HG02678 (cell line): ENCODE measurements around the gene MUC4.
"Not testable (repeated sequence)": the region's sequence is repeated elsewhere in the genome, so short reads cannot be mapped to it uniquely, and the experiment has no call there.

Source experiments
- ATAC-seq: cut with Tn5 transposase; IDR thresholded peaks from one replicate; pipeline ENCODE4 v1.9.1; 2021; ENCODE audit warnings: mild to moderate bottlenecking, moderate library complexity; ENCODE audit not compliant: unreplicated experiment

Gene MUC4

DNA sequence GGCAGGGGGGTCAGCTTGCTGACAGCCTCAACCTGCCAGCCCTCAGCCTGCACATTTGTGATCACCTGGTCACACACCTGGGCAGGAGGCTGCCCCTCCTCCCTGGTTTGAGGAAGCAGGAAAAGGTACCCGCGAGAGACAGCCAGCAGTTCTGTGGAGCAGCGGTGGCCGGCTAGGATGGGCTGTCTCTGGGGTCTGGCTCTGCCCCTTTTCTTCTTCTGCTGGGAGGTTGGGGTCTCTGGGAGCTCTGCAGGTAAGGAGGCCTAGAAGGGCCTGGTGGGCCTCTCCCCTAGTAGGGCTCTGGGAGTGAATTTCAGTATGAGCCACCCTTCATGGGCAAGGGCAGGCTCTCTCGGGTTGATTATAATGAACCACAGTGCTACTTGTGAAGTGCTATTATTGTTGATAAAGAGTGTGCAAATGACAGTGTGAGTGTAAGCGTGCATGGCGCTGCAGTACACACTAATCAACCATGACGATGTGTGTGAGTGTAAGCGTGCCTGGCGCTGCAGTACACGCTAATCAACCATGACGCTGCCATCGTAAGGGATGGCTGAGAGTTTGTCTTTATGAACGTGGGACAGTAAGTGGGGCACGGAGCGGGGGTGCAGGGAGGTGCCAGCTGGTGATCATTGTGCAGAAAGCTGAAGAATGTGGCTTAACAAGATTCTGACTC is 90.8 kb downstream of the MUC4 start, which contains the start of gene MUC20:
MUC20 (plus strand) TSS at position 148 of the 676 bp plus-strand sequence; CDS start at position 178, 30 bp downstream.
- not testable (repeated sequence) for ATAC-seq

DNA sequence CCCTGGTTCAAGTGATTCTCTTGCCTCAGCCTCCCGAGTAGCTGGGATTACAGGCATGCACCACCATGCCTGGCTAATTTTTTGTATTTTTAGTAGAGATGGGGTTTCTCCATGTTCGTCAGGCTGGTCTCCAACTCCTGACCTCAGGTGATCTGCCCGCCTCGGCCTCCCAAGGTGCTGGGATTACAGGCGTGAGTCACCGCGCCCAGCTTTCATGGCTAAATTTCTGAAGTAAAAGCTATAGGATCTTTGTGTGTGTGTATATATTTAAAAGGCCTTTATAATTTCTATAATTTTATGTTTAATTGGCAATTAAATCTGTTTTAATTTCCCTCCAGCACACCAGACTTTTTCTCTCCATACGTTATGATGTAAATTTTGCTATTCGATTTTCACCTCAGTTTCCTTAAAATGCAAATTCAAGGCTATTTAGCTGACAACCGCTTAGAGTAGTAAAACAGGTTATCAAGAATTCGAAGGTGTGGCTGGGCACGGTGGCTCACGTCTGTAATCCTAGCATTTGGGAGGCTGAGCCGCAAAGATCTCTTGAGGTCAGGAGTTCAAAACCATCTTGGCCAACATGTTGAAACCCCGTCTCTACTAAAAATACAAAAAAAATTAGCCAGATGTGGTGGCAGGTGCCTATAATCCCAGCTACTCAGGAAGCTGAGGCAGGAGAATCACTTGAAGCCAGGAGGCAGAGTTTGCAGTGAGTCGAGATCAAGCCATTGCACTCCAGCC is 92.0 kb downstream of the MUC4 start:
- ATAC-seq, result not testable (repeated sequence)

DNA sequence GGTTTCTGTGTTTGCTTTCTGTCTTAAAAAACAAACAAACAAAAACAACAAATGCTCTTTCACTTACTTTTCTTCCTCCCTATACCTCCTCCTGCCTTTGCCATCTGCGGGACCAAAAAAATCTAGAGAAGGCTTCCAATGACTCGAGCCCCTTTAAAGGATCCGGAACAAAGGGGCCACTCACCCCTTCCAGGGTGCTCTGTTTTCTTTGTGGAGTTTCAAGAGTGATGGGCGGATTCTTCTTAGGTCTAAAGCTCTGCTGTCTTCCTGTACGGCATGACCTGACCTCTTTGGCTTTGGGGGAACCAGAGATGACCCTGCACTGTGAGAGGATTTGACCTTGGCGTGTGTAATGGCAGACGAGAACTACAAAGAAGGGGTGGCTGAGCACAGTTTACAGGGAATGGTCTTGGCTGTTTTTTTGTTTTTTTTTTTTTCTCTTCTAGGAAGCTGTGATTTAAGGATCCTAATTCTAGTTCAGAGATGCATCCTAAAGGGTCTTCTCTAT is 93.2 kb downstream of the MUC4 start:
- ATAC-seq, result no peak

DNA sequence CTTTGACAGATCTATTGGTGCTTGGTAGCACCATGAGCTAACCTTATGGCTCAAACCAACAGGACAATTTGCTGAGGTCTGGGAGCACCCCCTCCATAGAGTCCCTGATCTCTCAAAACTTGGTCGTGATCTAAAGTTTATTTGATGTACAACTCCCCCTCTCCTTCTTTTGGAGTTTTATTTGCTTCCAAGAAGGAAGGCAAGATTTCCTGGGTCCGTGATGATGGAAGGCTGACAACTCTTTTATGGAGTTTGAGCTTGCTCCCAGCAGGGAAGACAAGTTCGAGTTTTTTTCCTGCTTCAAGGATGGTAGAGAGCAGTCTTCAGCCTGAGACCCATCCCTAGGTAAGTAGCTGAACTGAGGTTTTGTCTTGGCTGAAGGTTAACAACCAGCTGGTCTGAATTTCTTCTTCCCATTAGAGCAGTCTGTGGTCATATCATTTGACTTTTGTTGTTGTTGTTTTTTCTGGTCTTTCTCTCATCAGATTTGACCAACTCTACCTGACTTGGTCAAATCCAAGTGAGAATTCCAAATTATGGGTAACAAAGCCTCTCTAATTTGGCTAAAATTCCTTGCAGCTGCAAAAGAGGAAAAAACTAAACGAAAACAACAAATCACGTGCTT is 93.8 kb downstream of the MUC4 start:
- ATAC-seq, result no peak

DNA sequence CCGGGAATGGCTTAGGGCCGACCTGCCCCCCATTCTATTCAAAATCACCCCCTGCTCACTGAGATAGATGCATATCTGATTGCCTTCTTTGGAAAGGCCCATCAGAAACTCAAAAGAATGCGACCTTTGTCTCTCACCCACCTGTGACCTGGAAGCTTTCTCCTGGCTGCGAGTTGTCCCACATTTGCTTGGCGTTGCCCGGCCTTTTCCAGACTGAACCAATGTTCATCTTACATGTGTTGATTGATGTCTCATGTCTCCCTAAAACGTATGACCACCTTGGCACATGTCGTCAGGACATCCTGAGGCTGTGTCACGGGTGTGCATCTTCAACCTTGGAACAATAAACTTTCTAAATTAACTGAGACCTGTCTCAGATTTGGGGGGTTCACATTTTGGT is 94.3 kb downstream of the MUC4 start:
- no peak for ATAC-seq

DNA sequence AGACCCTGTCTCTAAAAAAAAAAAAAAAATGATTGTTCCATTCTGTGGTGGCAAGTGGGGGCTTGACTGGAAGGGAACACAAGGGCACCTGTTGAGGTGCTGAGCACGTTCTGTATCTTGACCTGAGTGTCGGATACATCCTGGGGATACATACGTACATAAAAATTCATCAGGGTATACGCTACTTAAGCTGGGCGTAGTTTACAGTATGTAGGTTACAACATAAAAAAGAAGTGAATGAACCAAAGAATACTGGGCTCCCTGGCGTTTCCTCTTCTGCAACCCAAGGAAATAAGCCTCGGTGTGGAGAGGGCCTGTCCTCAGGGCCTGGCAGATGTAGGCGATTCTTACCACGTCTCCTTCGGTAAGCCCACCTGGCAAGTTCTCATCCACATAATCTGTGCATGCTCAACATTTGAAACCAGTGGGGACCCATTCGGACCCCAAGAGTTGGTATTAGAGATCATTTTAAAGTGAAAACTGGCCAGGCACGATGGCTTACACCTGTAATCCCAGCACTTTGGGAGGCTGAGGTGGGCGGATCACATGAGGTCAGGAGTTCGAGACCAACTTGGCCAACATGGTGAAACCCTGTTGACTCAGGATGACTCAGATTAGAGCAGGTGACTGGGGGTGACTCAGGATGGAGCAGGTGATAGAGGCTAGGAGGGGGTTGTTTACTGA is 96.0 kb downstream of the MUC4 start:
- ATAC-seq, result no peak

DNA sequence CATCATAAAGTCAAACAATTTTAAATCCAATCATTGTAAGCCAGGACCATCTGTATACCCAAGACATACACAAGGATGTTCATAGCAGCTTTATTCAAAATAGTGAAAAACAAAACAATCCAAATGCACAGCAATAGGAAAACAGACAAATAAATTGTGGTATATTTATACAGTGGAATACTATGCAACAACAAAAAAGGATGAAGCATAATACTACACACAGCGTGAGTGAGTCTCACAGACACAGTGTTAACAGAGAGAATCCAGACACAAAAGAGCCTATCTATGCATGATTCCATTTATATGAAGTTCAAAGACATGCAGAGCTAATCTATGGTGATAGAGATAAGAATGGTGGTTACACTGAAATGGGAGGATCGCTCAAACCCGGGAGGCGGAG is 96.6 kb downstream of the MUC4 start:
- ATAC-seq, result no peak

DNA sequence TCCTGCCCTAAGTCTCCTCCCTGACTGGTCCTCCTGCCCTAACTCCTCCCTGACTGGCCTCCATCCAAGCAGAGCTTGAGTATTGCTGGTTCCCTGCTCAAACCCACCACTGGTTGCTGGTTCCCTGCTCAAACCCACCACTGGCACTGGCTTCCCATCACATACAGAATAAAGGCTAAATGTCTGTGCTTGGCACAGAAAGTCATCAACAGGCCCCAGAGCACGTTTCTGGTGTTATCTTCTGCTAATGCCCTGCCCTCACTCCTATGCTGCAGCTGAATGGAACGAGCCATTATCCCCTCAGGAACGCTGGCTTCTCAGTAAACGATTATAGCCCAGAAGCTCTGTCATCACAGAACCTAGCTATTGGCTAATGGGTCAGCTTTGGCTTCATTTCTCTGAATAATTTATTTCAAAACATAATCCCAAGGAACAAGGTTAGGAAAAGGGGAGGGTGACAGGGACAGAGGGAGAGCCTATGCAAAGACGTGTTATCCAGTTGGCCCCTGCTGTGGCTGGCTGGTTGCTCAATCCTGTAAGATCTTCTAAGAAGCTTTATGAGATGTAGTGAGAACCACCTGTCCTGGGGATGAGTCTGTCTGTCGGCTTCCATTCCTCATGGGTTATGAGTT is 97.2 kb downstream of the MUC4 start:
- no peak for ATAC-seq

DNA sequence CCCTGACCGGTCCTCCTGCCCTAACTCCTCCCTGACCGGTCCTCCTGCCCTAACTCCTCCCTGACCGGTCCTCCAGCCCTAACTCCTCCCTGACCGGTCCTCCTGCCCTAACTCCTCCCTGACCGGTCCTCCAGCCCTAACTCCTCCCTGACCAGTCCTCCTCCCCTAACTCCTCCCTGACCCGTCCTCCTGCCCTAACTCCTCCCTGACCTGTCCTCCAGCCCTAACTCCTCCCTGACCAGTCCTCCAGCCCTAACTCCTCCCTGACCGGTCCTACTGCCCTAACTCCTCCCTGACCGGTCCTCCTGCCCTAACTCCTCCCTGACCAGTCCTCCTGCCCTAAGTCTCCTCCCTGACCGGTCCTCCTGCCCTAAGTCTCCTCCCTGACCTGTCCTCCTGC is 98.6 kb downstream of the MUC4 start:
- not testable (repeated sequence) for ATAC-seq

DNA sequence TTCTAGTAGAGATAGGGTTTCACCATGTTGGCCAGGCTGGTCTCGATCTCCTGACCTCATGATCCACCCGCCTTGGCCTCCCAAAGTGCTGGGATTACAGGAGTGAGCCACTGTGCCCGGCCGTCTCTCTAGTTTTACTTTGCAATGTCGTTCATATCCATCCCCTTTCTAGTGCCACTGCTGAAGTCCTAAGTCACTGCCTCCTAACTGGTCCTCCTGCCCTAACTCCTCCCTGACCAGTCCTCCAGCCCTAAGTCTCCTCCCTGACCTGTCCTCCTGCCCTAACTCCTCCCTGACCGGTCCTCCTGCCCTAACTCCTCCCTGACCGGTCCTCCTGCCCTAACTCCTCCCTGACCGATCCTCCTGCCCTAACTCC is 99.2 kb downstream of the MUC4 start:
- ATAC-seq, result not testable (repeated sequence)

DNA sequence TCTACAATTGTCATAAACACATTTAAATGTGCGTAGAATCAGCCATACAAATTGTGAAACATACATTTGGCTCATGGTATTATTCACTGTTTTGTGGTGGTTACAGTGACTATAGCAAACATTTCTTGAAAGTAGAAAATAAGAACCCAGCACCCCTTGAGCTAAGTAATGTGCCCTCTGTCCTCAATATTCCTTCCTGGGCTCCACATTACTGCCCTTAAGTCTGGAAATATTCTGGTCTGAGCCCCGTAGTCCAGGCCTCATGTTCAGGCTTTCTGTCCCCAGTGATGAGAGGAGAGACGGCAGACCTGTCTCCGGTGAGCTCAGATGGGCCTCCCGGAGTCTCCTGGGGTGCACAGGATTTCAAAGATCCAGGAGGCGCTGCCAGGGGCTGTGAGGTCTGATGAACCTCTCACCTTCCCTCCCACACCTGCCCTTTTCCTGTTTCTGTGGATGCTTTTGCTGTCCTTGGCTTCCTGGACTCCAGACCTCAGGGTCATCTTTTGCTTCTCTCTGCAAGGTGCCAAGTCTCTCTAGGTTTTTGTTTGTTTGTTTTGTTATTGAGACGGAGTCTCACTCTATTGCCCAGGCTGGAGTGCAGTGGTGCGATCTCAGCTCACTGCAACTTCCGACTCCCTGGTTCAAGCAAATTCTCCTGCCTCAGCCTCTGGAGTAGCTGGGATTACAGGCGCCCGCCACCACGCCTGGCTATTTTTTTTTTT is 99.8 kb downstream of the MUC4 start:
- no peak for ATAC-seq

DNA sequence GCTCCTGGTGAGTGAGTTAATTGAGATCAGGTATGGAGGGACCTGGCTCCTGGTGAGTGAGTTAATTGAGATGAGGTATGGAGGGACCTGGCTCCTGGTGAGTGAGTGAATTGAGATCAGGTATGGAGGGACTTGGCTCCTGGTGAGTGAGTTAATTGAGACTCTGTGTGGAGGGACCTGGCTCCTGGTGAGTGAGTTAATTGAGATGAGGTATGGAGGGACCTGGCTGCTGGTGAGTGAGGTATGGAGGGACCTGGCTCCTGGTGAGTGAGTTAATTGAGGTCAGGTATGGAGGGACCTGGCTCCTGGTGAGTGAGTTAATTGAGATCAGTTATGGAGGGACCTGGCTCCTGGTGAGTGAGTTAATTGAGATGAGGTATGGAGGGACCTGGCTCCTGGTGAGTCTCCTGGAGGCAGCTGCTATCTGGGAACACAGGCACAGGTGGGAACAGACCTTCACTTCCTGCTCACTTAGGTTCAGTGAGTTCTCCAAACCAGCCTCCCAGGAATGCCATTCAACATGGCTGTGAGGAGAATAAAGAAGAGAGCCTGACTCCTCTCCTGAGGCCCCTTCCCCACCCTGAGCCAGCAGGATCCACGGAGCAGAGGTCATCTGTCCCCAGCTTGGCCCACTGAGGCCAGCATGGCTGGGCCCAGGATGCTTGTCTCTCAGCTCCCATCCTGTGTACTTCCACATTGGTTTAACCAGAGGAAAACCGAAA is 100.5 kb downstream of the MUC4 start:
- not testable (repeated sequence) for ATAC-seq

DNA sequence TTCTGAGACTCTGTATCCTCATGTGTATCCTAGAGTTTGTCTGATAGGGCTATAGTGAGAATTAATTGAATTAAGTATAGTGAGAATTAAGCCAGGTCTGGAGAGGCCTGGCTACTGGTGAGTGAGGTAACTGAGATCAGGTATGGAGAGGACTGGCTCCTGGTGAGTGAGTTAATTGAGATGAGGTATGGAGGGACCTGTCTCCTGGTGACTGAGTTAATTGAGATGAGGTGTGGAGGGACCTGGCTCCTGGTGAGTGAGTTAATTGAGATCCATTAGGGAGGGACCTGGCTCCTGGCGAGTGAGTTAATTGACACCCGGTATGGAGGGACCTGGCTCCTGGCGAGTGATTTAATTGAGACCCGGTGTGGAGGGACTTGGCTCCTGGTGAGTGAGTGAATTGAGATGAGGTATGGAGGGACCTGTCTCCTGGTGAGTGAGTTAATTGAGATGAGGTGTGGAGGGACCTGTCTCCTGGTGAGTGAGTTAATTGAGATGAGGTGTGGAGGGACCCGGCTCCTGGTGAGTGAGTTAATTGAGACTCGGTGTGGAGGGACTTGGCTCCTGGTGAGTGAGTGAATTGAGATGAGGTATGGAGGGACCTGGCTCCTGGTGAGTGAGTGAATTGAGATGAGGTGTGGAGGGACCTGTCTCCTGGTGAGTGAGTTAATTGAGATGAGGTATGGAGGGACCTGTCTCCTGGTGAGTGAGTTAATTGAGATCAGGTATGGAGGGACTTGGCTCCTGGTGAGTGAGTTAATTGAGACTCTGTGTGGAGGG is 101.4 kb downstream of the MUC4 start:
- not testable (repeated sequence) for ATAC-seq

DNA sequence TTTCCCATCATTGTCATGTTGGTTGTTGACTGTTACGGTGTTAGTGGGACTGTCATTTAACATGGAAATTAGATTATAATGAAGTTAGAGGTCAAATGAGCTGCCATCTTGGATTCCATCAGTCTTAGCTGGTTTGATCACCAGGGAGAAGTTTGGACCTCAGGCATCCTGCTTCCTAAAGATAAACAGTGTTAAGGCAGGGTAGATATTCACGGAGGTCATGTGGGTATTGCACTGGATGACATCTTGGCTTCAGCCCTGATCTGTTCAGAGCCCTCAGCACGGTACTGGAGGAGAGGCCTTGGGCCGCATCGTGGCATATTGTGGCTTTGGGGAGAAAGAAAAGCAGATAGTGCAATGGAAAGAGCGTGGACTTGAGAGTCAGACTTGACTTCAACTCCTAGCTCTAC is 102.0 kb downstream of the MUC4 start:
- no peak for ATAC-seq

DNA sequence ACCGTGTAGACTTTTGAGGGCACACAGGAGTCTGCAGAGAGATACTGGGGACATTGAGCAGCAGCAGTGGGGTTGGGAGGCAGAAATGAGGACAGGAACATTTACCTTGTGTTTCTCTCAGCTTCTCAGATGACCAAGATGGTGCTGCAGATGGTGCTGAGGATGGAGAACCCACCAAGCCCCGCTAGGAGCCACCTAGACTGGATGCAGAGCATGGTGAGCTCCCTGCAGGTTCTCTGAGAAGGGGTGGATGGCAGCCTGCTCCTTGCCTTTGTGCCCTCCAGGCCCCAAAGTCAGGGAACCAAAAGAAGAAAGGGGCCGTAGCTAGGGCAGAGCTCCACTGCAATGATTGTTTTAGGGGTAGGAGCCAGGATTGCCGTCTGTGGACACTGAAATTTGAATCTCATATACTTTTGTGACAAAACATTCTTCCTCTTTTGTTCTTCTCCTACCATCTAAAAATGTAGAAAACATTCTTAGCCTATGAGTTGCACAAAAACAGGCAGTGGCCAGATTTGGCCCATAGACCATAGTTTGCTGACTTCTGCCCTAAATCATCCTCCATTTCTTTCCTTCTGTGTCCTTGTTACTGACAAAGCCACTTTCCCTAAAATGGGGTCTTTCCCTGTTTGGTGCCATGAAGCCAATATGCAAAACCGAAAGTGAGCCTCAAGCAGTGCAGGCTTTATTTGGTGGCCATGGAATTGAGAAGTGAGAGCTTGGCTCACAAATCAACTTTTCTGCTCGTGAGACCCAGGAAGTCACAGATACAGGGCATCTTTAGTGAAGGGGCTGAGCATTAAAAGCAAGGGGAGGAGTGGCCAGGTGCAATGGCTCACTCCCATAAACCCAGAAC is 102.9 kb downstream of the MUC4 start:
- no peak for ATAC-seq

DNA sequence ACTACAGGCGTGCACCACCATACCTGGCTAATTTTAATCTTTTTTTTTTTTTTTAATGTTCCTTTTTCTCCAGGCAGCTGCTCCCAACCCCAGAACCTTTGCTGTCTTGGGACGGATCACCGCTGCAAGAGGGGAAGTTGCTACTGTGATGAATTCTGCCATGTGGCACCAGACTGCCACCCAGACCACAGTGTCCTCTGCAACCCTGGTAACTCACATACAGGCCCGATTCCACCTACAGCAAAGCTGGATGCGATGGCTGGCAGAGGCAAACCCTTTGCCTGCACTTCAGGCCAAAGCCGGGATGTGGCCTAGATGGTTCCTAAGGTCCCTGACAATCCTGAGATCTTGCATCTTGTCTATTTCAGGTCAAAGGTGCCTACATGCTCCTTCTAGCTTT is 103.7 kb downstream of the MUC4 start:
- ATAC-seq, result no peak

DNA sequence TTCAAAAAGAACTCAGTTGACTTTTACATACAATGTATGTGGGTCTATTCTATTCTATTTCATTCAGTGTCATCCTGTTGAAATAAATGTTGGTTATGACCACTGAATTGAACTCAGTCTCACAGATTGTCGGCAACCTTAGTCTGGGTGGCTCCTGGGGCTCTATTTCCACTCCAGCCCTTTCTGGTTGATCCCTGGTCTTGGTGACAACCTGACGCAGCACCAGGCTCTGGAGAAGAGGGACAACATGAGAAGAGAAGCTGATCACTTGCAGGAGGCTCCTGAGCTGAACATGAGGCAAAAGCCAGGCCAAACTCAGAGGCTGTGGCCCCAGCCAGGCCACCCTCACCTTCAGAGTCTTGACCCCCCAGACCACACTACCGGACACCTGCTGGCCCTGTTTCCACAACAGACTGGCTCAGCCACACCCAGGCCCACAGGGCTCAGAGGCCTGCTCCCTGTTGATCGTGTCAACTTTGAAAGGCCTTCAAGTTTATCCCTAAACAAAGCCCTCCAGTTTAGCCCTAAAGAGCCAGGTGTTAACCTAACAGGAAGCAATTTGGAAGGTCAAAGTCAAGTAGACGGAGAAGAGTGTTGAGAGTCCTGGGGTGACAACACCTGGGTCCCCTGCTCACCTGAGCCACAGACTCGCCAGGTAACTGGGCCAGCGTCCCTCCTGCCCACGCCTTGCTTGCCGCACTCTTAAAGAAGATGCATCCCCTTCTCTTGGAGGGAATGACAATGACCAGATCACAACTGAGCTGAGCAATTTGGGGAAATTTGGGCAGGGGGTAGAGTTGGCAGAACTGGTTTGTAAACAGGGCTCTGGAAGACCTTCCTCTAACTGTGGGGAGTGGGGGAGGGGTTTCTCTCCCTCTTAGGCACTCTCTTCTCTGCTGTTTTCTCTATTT is 106.4 kb downstream of the MUC4 start:
- no peak for ATAC-seq
